Tibial artery (tissue), 4 donors: ENCODE measurements around the gene OSMR.
A peak's percentile ranks its signal among the peaks of the same experiment; 100 is the strongest.

ENCODE experiments used
- DNase-seq, 2 donors: peaks; one replicate each; pipeline ENCODE4 v3.0.0-alpha.2; 2019
- H3K27ac ChIP-seq, 2 donors: fragments of 200-600 bp; sonication (generic) in 1 of 2; 1 replicate in 1 of 2; 2 replicates in 1 of 2; pipeline ENCODE4 v1.5.1; 2018 to 2019; ENCODE audit warnings: mild to moderate bottlenecking in 1 of 2
- H3K27me3 ChIP-seq, 2 donors: fragments of 200-600 bp; sonication (generic) in 1 of 2; one replicate each; pipeline versions ENCODE4 v1.5.1 to v1.6.0; 2016 to 2019
- H3K36me3 ChIP-seq, 3 donors: fragments of 200-600 bp; sonication (generic) in 2 of 3; one replicate each; pipeline ENCODE4 v1.5.1; 2016 to 2019; ENCODE audit warnings: mild to moderate bottlenecking in 2 of 3
- H3K4me1 ChIP-seq, 4 donors: fragments of 200-600 bp; sonication (generic) in 2 of 4; 1 replicate in 3 of 4; 2 replicates in 1 of 4; pipeline ENCODE4 v1.5.1; 2016 to 2019
- H3K4me3 ChIP-seq, 2 donors: fragments of 200-600 bp; sonication (generic) in 1 of 2; 1 replicate in 1 of 2; 2 replicates in 1 of 2; pipeline ENCODE4 v1.5.1; 2018 to 2019; ENCODE audit warnings: mild to moderate bottlenecking in 2 of 2
- H3K9me3 ChIP-seq, 3 donors: fragments of 200-600 bp; sonication (generic) in 1 of 3; one replicate each; pipeline ENCODE4 v1.5.1; 2016 to 2019
- intact Hi-C: fragments of 100-400 bp; cut with DNase I; formaldehyde crosslinking; loops from one replicate; pipeline ENCODE4 v1.15.0; 2023; ENCODE audit warnings: low total_unique reads
- TF ChIP-seq, protein P1 (sequence below), 2 experiments: fragments of 200-600 bp in 1 of 2; fragments of 450-650 bp in 1 of 2; IDR thresholded peaks; one replicate each; pipeline ENCODE4 v1.5.1; 2017 to 2019; ENCODE audit warnings: antibody characterized with exemption in 2 of 2, mild to moderate bottlenecking in 1 of 2, moderate library complexity in 1 of 2

OSMR gene

DNA sequence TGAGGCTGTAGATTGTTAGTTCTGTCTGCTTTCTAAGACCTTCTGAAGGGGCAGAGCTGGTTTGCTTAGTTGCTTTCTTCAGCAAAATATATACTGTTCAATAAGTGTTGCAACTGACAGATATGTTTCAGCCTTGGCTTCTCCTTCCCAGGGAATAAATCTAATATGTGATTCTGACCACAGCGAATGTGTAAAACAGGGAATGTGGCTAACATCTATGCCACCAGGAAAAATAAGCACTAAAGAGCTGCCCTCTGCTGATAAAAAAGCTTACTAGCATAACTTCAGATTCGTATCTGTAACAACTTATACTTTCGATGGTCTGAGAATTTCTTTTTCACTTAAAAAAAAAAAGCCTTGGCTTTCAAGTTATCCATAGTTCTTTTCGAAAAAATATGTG is 13.0 kb upstream of the OSMR start:
- TF ChIP-seq, protein P1, sequence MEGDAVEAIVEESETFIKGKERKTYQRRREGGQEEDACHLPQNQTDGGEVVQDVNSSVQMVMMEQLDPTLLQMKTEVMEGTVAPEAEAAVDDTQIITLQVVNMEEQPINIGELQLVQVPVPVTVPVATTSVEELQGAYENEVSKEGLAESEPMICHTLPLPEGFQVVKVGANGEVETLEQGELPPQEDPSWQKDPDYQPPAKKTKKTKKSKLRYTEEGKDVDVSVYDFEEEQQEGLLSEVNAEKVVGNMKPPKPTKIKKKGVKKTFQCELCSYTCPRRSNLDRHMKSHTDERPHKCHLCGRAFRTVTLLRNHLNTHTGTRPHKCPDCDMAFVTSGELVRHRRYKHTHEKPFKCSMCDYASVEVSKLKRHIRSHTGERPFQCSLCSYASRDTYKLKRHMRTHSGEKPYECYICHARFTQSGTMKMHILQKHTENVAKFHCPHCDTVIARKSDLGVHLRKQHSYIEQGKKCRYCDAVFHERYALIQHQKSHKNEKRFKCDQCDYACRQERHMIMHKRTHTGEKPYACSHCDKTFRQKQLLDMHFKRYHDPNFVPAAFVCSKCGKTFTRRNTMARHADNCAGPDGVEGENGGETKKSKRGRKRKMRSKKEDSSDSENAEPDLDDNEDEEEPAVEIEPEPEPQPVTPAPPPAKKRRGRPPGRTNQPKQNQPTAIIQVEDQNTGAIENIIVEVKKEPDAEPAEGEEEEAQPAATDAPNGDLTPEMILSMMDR (IDR thresholded peaks at IDR 0.05), result no peak
- H3K4me3 ChIP-seq, result no peak overlapping the region
- no peaks in the 10 kb centered on the region for H3K27me3 ChIP-seq
- H3K9me3 ChIP-seq, result no peaks in the 10 kb centered on the region
- peaks cover 0 to 2% (median 0%) of the 10 kb centered on the region in 3 donors for H3K36me3 ChIP-seq
- DNase-seq, result no peak
- intact Hi-C loops, result no loop called here
- H3K27ac ChIP-seq, result no peak overlapping the region
- H3K4me1 ChIP-seq, result peaks cover 0 to 29% (median 10%) of the 10 kb centered on the region in 4 donors

- intact Hi-C loops, result no loop called here
- H3K9me3 ChIP-seq, result no peaks in the 10 kb centered on the region
- H3K27ac ChIP-seq, result peak overlapping the region in 1 of 2 donors; percentile 1
- no peak for DNase-seq
- peaks cover 0 to 49% (median 13%) of the 10 kb centered on the region in 4 donors for H3K4me1 ChIP-seq
- H3K4me3 ChIP-seq, result no peak overlapping the region
- H3K36me3 ChIP-seq, result no peaks in the 10 kb centered on the region
- TF ChIP-seq, protein P1 (IDR thresholded peaks at IDR 0.05), result no peak
- no peaks in the 10 kb centered on the region for H3K27me3 ChIP-seq
Observed at GRCh38 chr5:38835887-38836286, 9.9 kb upstream of the OSMR start.

DNA sequence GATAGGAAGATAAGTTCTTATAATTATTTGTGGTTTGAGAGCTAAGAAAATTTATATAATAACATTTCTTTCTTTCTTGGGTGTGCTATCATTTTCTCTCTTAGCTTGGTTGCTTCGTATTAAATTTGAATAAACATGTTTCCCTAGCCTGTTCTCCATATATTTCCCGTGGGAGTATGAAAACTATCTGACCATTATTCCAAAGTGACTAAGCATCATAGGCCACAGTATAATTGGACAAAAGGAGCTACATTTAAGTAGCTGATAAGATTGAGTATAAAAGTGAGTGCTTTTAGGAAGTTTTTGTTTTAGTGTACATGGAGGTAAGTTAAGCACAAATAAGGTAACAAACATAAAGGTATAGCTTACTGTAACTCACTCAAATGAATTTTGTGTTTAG is 8.4 kb upstream of the OSMR start:
- no peaks in the 10 kb centered on the region for H3K27me3 ChIP-seq
- TF ChIP-seq, protein P1 (IDR thresholded peaks at IDR 0.05), result no peak
- intact Hi-C loops, result no loop called here
- peaks cover 0 to 49% (median 10%) of the 10 kb centered on the region in 4 donors for H3K4me1 ChIP-seq
- H3K36me3 ChIP-seq, result peaks cover 0 to under 1% (median 0%) of the 10 kb centered on the region in 3 donors
- no peaks in the 10 kb centered on the region for H3K9me3 ChIP-seq
- H3K4me3 ChIP-seq, result no peak overlapping the region
- DNase-seq, result no peak
- no peak overlapping the region for H3K27ac ChIP-seq

GRCh38 chr5:38837932-38838331 is 7.9 kb upstream of the OSMR start:
- intact Hi-C loops, result no loop called here
- no peaks in the 10 kb centered on the region for H3K9me3 ChIP-seq

GRCh38 chr5:38843665-38844064 is 2.1 kb upstream of the OSMR start:
- Histone ChIP-seq H3K4me3 (no peak overlapping the region), H3K36me3 (peaks cover 0 to 5% (median 0%) of the 10 kb centered on the region in 3 donors), H3K27me3 (no peaks in the 10 kb centered on the region), H3K4me1 (peaks cover 0 to 49% (median 19%) of the 10 kb centered on the region in 4 donors), H3K27ac (peak overlapping the region in 1 of 2 donors; percentile 99), H3K9me3 (no peaks in the 10 kb centered on the region)
- no peak for DNase-seq
- intact Hi-C loops, result loop anchor here (10.0 kb wide), 1 partner anchor 81 kb away; no protein-coding TSS in a partner anchor
- TF ChIP-seq, protein P1 (IDR thresholded peaks at IDR 0.05), result no peak

More at GRCh38 chr5:38837932-38838331, 7.9 kb upstream of the OSMR start:
- Histone ChIP-seq H3K27me3 (no peaks in the 10 kb centered on the region), H3K36me3 (peaks cover 0 to 5% (median 0%) of the 10 kb centered on the region in 3 donors), H3K27ac (no peak overlapping the region), H3K4me3 (no peak overlapping the region), H3K4me1 (peaks cover 0 to 49% (median 10%) of the 10 kb centered on the region in 4 donors)
- TF ChIP-seq, protein P1 (IDR thresholded peaks at IDR 0.05), result no peak
- no peak for DNase-seq
